COLO829 (cell line): ENCODE results near the gene PDE2A.
A peak's percentile ranks its signal among the peaks of the same experiment; 100 is the strongest.

Source experiments
- DNase-seq: peaks from one replicate; pipeline ENCODE4 v3.0.0; 2012; ENCODE audit warnings: low spot score

Gene PDE2A

GRCh38 chr11:72655896-72656464 is 18.2 kb downstream of the PDE2A start:
- no peak for DNase-seq

- DNase-seq, result no peak
These were observed 19.2 kb downstream of the PDE2A start for GRCh38 chr11:72655014-72655413.

- no peak for DNase-seq
These were observed 20.6 kb downstream of the PDE2A start for GRCh38 chr11:72653649-72654048.

GRCh38 chr11:72652873-72653630 is 21.2 kb downstream of the PDE2A start:
- DNase-seq, result no peak

DNA sequence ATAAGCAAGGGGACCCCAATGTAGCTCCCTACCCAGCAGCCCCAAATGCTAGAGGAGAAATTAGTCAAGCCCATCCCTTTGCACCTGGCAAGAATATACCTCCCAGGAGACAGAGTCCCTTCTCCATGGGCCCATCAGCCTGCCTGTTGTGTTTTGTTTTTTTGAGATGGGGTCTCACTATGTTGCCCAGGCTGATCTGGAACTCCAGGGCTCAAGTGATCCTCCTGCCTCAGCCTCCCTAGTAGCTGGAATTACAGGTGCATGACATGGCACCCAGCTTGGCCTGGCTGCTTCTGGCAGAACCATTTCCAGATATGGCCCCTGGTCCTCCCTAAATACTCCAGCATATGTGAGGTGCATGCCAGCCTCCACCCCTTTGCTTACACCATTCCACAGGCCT is 22.1 kb downstream of the PDE2A start:
- no peak for DNase-seq

GRCh38 chr11:72649215-72649976 is 24.8 kb downstream of the PDE2A start:
- no peak for DNase-seq

DNA sequence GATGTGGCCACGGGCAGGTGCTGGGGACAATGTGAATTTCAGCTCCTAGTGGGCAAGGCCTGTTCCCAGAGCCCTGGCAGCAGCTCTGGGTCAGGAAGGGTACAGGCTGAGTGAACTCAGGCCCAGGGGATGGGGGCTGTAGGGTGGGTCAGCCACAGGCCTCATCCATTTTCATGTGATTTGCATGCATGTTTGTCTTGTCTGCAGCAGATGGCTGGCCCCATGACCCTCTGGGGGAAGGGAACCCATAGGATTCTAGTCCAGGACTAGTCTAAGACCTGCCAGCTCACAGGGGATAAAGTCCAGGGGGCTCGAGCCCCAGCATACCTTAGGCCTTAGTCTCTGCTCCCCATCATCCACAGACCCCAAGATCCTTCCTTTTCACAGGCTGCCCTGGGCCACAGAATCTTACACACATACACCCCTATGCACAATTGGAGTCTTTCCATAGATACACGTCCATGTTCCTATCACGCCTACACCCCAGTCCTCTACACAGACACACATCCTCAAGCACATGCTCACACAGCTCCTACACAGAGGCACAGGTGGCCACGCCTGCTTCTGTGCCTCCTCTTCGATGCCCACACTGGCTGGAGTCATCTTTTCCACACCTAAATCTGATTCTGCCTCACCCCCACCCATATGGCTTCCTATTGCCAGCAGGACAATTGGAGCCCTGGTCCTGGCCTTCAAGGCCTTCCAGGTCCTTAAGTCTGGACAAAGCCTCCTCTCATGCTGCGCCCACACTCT is 25.7 kb downstream of the PDE2A start:
- no peak for DNase-seq

GRCh38 chr11:72647882-72648281 is 26.3 kb downstream of the PDE2A start:
- DNase-seq, result no peak

DNA sequence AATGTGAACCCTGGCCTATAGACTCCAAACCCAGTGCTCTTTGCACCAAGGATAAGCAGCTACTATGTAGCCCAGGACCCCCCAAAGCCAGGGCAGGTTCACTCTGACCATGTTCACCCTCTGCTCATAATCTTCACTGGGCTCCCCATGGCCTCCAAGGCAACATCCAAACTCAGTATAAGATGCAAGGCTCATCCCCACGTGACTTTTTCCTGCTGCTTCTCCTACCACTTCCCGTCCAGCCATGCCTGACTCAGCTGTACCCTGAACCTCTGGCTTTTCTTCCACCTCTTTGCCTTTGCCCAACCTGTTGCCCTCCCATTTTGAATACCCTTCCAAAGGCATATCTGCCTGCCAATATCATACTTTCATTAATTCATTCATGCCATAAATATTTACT is 27.8 kb downstream of the PDE2A start:
- DNase-seq, result no peak

DNA sequence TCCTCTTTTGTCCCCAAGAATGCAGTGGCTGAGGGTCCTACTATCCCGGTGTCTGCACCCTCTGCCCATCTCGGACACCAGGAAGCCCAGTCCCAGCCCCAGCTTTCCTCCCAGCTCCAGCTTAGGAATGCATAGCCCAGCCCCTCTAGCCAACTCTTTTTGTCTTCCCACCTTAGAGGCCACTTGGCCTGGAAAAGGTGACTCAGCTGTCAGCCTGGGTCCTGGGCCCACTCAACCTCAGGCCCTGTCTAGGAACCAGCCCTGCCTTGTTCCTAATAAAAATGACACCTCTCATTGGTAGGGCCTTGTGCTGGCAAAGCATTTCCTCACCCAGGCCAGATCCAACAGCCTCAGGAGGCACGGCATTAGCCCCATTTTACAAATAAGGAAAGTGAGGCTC is 28.2 kb downstream of the PDE2A start:
- DNase-seq, result no peak

GRCh38 chr11:72643547-72643946 is 30.7 kb downstream of the PDE2A start:
- peak; percentile 70 for DNase-seq

- DNase-seq, result peak; percentile 54
These were observed 31.2 kb downstream of the PDE2A start for GRCh38 chr11:72642884-72643522.

DNA sequence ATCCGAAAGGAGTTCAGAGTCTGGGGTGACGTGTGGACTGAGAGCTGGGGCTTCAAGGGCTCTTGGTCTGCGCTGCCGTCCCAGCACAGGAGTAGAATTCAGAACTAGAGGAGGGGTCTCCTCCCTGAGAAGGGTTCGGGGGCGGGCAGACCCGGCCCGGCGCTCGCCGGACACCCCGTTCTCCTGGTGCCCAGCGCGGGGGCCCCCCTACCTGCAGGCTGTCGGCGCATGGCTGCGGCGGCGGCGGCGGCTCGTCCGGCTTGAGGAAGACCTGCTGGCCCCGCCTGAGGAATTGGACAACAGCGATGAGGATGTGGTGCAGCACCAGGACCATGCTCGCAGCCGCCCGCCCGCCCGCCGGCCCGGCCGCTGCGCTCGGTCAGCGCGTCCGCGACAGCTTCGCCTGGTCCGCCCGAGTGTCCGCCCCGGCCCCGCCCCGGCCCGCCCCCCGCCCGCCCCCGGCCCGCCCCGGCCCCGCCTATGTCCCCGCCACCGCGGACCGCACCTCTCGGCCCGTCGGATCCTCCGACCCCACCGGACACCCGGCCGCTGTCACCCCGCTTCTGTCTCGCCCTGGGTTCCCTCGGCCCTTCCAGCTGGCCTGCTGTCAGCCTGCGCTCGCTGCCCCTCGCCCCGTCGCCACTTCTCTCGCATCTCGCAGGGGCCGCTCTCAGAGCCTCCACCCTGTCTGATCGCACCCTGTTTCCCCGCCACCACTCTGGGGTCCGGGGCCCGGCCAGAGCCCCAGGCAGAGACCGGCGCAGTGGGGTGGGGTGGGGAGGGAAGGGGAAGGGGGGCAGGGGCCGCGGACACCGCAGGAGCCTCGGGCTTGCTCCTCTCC is 32.0 kb downstream of the PDE2A start:
- DNase-seq, result peak; percentile 35

DNA sequence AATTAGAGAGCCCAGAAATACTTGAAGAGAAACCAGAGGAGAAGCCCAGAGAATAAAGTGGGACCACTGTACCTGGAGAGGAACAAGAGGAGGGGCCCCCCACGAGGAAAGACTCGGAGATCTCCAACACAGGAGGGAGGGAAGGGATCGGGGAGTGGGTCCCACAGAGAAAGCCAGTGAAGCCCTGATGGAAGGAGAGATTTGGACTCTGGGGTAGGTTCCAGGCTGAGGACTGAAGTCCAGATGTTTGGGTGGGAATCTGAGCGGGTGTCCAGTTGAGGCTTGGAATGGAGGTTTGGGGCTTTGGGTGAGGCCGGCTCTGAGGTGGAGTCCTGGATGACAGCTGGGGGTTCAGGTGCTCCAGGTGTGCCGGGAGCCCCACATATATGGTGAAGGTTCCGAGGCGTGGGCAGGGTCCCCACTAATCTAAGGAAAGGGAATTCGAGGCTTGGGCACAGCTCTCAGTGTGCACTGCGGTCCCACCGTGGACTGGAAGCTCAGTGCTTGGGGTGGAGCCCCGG is 32.6 kb downstream of the PDE2A start:
- no peak for DNase-seq

DNA sequence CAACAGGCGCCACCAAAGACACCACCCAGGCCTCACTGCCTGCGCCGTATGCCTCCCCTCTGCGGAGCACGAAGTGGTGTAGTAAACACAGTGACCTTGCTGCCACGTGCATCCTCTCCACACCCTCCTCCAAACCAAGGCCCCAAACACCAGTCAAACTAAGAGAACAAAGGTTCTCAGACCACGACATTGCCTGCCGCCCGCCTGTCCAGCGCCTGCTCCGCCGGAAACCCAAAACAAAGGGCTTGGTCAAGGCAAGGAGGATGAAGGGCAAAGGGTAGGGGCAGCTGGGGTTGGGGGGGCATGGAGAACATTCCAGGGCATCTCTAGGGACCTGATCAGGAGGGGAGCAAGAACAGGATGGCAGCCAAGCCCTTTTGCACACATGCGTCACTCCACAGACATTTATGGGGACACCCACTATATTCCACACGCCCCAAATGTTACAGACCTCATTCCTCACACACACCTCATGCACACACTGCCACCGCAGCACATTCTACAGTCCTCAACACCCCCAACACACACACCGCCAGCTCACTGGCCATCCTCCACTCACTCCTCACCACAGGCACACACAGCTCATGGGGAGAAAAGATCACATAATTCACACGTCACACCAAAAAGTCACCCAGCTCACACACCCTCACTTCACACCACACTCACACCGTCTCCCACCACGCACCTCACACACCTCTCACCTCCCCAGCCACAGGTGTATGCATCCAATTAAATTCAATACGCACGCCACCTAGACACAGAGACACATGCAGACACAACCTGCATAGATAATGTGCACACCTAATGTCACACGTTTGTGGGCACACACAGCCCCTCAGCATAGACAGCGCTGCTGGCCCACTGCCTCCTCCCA is 34.5 kb downstream of the PDE2A start:
- no peak for DNase-seq

GRCh38 chr11:72637926-72638325 is 36.3 kb downstream of the PDE2A start:
- no peak for DNase-seq

DNA sequence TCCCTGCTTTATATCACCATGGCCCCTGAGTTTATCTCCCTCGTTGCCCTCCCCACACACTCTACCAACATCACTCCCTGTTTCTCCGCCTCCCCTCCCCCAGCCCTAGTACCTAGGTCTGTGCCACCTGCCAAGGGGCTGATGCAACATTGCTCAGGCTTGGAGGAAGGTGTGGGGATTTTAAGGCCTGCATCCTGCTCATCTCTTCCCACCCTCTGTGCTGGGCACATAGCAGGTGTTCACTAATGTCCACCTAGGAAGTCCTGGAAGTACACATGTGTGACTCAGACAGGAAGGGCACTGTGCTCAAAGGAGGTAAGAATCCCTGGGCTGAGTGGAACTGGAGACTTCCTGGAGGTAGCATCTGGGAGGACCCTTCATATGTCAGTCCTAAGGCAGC is 37.0 kb downstream of the PDE2A start:
- DNase-seq, result no peak

DNA sequence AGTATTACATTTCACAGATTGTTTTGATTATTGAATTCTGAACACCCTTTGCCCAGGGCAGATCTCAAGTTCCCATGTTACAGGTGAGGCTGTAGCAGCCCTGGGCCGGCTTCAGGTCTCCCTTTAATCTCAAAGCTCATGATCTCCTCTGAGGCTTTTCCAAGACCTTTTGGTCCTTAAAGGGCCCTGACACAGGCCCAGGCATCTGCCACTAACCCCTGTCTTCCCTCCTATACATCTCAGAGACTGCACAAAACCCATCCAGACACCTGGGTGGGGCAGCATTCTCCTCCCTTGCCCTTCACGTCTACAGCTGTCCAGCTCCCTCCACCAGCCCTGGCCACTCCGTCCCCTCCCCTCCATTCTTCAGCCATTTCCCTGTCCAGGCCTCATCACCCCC is 37.8 kb downstream of the PDE2A start:
- DNase-seq, result no peak

- no peak for DNase-seq
These were observed 38.3 kb downstream of the PDE2A start for GRCh38 chr11:72635933-72636332.
